A549 (cell line): ENCODE data around the gene NLRP1. TPM values are rescaled to one million over a fixed set of nuclear protein-coding genes. Genes with fewer than 3 reads are reported as not detected.

Experiments used
- ATAC-seq, 2 experiments: fragments of 200-7000 bp in 1 of 2; fragments of >200 bp in 1 of 2; cut with Nextera tagmentation in 1 of 2; cut with Tn5 transposase in 1 of 2; 3 replicates each; pipeline versions ENCODE4 v1.8.0 to v1.9.1; 2018 to 2020; ENCODE audit warnings: mild to moderate bottlenecking in 1 of 2, moderate library complexity in 1 of 2
- CTCF ChIA-PET: fragments of 300-600 bp; sonication (Branson Sonifier 250); formaldehyde crosslinking; extraction: SDS; loops from one replicate; lab custom pipeline; 2021; ENCODE audit warnings: antibody characterized with exemption, inconsistent platforms; lab: Yijun Ruan, JAX
- POLR2A ChIA-PET: fragments of 350-600 bp; formaldehyde crosslinking; extraction: SDS; loops from one replicate; lab custom pipeline; 2021; ENCODE audit warnings: antibody characterized with exemption, inconsistent platforms; lab: Yijun Ruan, JAX
- DNase-seq, 2 experiments: peaks; one replicate each; pipeline versions ENCODE4 v3.0.0 to v3.0.0-alpha.2; 2011 to 2016; ENCODE audit warnings: low read depth in 1 of 2, low spot score in 1 of 2
- FAIRE-seq: peaks from 2 replicates; lab custom pipeline; 2011; peaks lifted over from hg19 to GRCh38; lab: Jason Lieb, UNC
- H3K27ac ChIP-seq, 2 experiments: fragments of >200 bp; sonication (Bioruptor Twin); formaldehyde crosslinking; 3 replicates each; pipeline ENCODE4 v1.5.1; 2016 to 2017
- H3K4me1 ChIP-seq: fragments of >200 bp; sonication (Bioruptor Twin); formaldehyde crosslinking; 3 replicates; pipeline ENCODE4 v1.6.1; 2016
- H3K4me2 ChIP-seq: fragments of >200 bp; sonication (Bioruptor Twin); formaldehyde crosslinking; 3 replicates; pipeline ENCODE4 v1.6.1; 2016
- H3K4me3 ChIP-seq: fragments of >200 bp; sonication (Bioruptor Twin); formaldehyde crosslinking; 3 replicates; pipeline ENCODE4 v1.5.1; 2016
- H3K9me3 ChIP-seq: fragments of >200 bp; sonication (Bioruptor Twin); formaldehyde crosslinking; 3 replicates; pipeline ENCODE4 v1.6.1; 2016
- BCL3 ChIP-seq: fragments of >200 bp; sonication (Bioruptor Twin); formaldehyde crosslinking; IDR thresholded peaks from 3 replicates; pipeline ENCODE4 v1.6.1; 2016
- BHLHE40 ChIP-seq: IDR thresholded peaks from 2 replicates; pipeline ENCODE4 v1.6.1; 2012; ENCODE audit warnings: low read depth, low read length, inconsistent platforms
- CHD2 ChIP-seq: fragments of 150-350 bp; IDR thresholded peaks from 2 replicates; pipeline ENCODE4 v1.6.1; 2014; ENCODE audit warnings: low read length; ENCODE audit not compliant: partially characterized antibody
- CHD4 ChIP-seq: fragments of 200-600 bp; sonication (generic); IDR thresholded peaks from 2 replicates; pipeline ENCODE4 v1.6.1; 2016; ENCODE audit warnings: antibody characterized with exemption, mild to moderate bottlenecking, borderline replicate concordance
- EHF ChIP-seq: fragments of 250-450 bp; sonication (Bioruptor Pico); IDR thresholded peaks from 2 replicates; pipeline ENCODE4 v1.5.0; 2020; ENCODE audit warnings: mild to moderate bottlenecking
- EHMT2 ChIP-seq: fragments of 200-600 bp; sonication (generic); IDR thresholded peaks from 2 replicates; pipeline ENCODE4 v1.6.1; 2016; ENCODE audit warnings: antibody characterized with exemption, low read depth, mild to moderate bottlenecking, moderate library complexity
- ELK1 ChIP-seq: fragments of 150-350 bp; IDR thresholded peaks from 2 replicates; pipeline ENCODE4 v1.6.1; 2014; ENCODE audit warnings: low read depth, mild to moderate bottlenecking, low read length
- EP300 ChIP-seq, 2 experiments: fragments of >200 bp; sonication (Bioruptor Twin); formaldehyde crosslinking; IDR thresholded peaks; 2 replicates in 1 of 2; 3 replicates in 1 of 2; pipeline ENCODE4 v1.6.1; 2016 to 2017
- ESRRA ChIP-seq: fragments of 150-350 bp; IDR thresholded peaks from 2 replicates; pipeline ENCODE4 v1.6.1; 2014; ENCODE audit warnings: mild to moderate bottlenecking, low read length, borderline replicate concordance
- FOSB ChIP-seq: fragments of 250-450 bp; sonication (Bioruptor Pico); IDR thresholded peaks from 2 replicates; pipeline ENCODE4 v1.5.0; 2020; ENCODE audit warnings: mild to moderate bottlenecking, moderate library complexity
- HDAC2 ChIP-seq: fragments of 200-600 bp; sonication (generic); IDR thresholded peaks from 2 replicates; pipeline ENCODE4 v1.6.1; 2016
- HEYL ChIP-seq: fragments of 250-450 bp; sonication (Bioruptor Pico); IDR thresholded peaks from 2 replicates; pipeline ENCODE4 v1.8.0; 2021; ENCODE audit warnings: mild to moderate bottlenecking, moderate library complexity
- HOXA7 ChIP-seq: fragments of 250-450 bp; sonication (Bioruptor Pico); IDR thresholded peaks from 2 replicates; pipeline ENCODE4 v1.5.0; 2020; ENCODE audit warnings: mild to moderate bottlenecking, moderate library complexity
- HOXB5 ChIP-seq: fragments of 250-450 bp; sonication (Bioruptor Pico); IDR thresholded peaks from 2 replicates; pipeline ENCODE4 v1.5.0; 2020; ENCODE audit warnings: mild to moderate bottlenecking, moderate library complexity
- KDM1A ChIP-seq: fragments of 200-600 bp; sonication (generic); IDR thresholded peaks from 2 replicates; pipeline ENCODE4 v1.6.1; 2016; ENCODE audit warnings: low read depth, mild to moderate bottlenecking
- KDM5A ChIP-seq: fragments of 200-600 bp; sonication (generic); IDR thresholded peaks from 2 replicates; pipeline ENCODE4 v1.6.1; 2016; ENCODE audit warnings: antibody characterized with exemption, mild to moderate bottlenecking
- MAZ ChIP-seq: fragments of 150-350 bp; IDR thresholded peaks from 2 replicates; pipeline ENCODE4 v1.6.1; 2014; ENCODE audit warnings: antibody characterized with exemption, low read depth, low read length, borderline replicate concordance
- NFE2L2 ChIP-seq: fragments of 150-350 bp; conservative IDR thresholded peaks from 2 replicates; pipeline ENCODE4 v1.6.1; 2014; ENCODE audit warnings: low read length
- NR3C1 ChIP-seq: fragments of >200 bp; sonication (Bioruptor Twin); formaldehyde crosslinking; IDR thresholded peaks from 3 replicates; pipeline ENCODE4 v1.6.1; 2017
- POLR2A ChIP-seq: IDR thresholded peaks from 2 replicates; pipeline ENCODE4 v1.6.1; 2012; ENCODE audit warnings: mild to moderate bottlenecking, low read length
- POLR2AphosphoS2 ChIP-seq: conservative IDR thresholded peaks from 2 replicates; pipeline ENCODE4 v1.6.1; 2012; ENCODE audit warnings: low read length, improper control_type of control experiment, inconsistent platforms
- RARB ChIP-seq: fragments of 250-450 bp; sonication (Bioruptor Pico); IDR thresholded peaks from 2 replicates; pipeline ENCODE4 v1.8.0; 2021; ENCODE audit warnings: mild to moderate bottlenecking, moderate library complexity
- RCOR1 ChIP-seq: fragments of 150-350 bp; IDR thresholded peaks from 2 replicates; pipeline ENCODE4 v1.6.1; 2014; ENCODE audit warnings: antibody characterized with exemption, low read length, low read depth
- SREBF2 ChIP-seq: fragments of 450-650 bp; IDR thresholded peaks from 2 replicates; pipeline ENCODE4 v1.6.1; 2014; ENCODE audit warnings: mild to moderate bottlenecking, moderate library complexity
- TFCP2L1 ChIP-seq: fragments of 250-450 bp; sonication (Bioruptor Pico); IDR thresholded peaks from 2 replicates; pipeline ENCODE4 v1.5.0; 2021; ENCODE audit warnings: mild to moderate bottlenecking
- ZNF302 ChIP-seq: fragments of 250-450 bp; sonication (Bioruptor Pico); IDR thresholded peaks from 2 replicates; pipeline ENCODE4 v1.9.0; 2021; ENCODE audit warnings: inconsistent platforms, mild to moderate bottlenecking, moderate library complexity
- WGBS: methylation state at CpG from one replicate; pipeline ENCODE4 v1.1.6; 2017; ENCODE audit errors: missing lambda C conversion rate; 5-methylcytosine and 5-hydroxymethylcytosine counted together
- polyA plus RNA-seq, 4 experiments: library from polyadenylated mRNA; depleted of rRNA in 3 of 4; stranded (reverse); fragments of >200 nt; fragmentation: RNase III in 1 of 4; extraction: RNeasy Plus Mini Kit Qiagen cat#74134 plus additional on column Dnase treatment in 1 of 4; gene quantifications; 2 replicates in 3 of 4; 3 replicates in 1 of 4; pipeline ENCODE4 v1.2.3, GENCODE V29; 2011 to 2017
- TF ChIP-seq, protein P1 (sequence below): fragments of 250-450 bp; sonication (Bioruptor Pico); IDR thresholded peaks from 2 replicates; pipeline ENCODE4 v1.5.0; 2021; ENCODE audit warnings: mild to moderate bottlenecking, moderate library complexity, borderline replicate concordance
- TF ChIP-seq, protein P2 (sequence below): fragments of 450-650 bp; IDR thresholded peaks from 2 replicates; pipeline ENCODE4 v1.6.1; 2014; ENCODE audit warnings: antibody characterized with exemption

NLRP1 gene
- polyA plus RNA-seq, 2 of the 4 experiments (the other 2 are of a cell fraction), result 1.1 to 4.4 TPM

GRCh38 chr17:5535436-5535835, 48.9 kb downstream of the NLRP1 start:
- no peak overlapping the region for H3K4me3 ChIP-seq
- no peaks in the 10 kb centered on the region for H3K9me3 ChIP-seq
- ChIA-PET POLR2A (no interaction called here), CTCF (interaction anchor here (0.8 kb wide), 1 partner anchor 13 kb away, joined by 3 read pairs; no protein-coding TSS in a partner anchor)
- no peak overlapping the region for H3K27ac ChIP-seq
- no peak for ATAC-seq
- no peak for DNase-seq
- FAIRE-seq, result no peak
- TF ChIP-seq EP300 (IDR thresholded peaks at IDR 0.05) (no peak), NR3C1 (no peak), CHD4 (no peak), FOSB (CRISPR knock-in tag) (no peak), ESRRA (no peak), EHF (no peak), ZNF302 (CRISPR knock-in tag) (no peak), BCL3 (no peak), TFCP2L1 (CRISPR knock-in tag) (no peak), HOXA7 (CRISPR knock-in tag) (no peak), KDM5A (no peak), HDAC2 (no peak), SREBF2 (no peak), BHLHE40 (no peak), HOXB5 (CRISPR knock-in tag) (no peak), KDM1A (no peak), CHD2 (no peak), EHMT2 (no peak), NFE2L2 (no peak)
- TF ChIP-seq, protein P1, sequence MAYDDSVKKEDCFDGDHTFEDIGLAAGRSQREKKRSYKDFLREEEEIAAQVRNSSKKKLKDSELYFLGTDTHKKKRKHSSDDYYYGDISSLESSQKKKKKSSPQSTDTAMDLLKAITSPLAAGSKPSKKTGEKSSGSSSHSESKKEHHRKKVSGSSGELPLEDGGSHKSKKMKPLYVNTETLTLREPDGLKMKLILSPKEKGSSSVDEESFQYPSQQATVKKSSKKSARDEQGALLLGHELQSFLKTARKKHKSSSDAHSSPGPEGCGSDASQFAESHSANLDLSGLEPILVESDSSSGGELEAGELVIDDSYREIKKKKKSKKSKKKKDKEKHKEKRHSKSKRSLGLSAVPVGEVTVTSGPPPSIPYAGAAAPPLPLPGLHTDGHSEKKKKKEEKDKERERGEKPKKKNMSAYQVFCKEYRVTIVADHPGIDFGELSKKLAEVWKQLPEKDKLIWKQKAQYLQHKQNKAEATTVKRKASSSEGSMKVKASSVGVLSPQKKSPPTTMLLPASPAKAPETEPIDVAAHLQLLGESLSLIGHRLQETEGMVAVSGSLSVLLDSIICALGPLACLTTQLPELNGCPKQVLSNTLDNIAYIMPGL (CRISPR knock-in tag), result no peak
- H3K4me2 ChIP-seq, result no peak overlapping the region
- WGBS, result 73% methylated on average over 2 of the region's 2 CpGs
- no peaks in the 10 kb centered on the region for H3K4me1 ChIP-seq

DNA sequence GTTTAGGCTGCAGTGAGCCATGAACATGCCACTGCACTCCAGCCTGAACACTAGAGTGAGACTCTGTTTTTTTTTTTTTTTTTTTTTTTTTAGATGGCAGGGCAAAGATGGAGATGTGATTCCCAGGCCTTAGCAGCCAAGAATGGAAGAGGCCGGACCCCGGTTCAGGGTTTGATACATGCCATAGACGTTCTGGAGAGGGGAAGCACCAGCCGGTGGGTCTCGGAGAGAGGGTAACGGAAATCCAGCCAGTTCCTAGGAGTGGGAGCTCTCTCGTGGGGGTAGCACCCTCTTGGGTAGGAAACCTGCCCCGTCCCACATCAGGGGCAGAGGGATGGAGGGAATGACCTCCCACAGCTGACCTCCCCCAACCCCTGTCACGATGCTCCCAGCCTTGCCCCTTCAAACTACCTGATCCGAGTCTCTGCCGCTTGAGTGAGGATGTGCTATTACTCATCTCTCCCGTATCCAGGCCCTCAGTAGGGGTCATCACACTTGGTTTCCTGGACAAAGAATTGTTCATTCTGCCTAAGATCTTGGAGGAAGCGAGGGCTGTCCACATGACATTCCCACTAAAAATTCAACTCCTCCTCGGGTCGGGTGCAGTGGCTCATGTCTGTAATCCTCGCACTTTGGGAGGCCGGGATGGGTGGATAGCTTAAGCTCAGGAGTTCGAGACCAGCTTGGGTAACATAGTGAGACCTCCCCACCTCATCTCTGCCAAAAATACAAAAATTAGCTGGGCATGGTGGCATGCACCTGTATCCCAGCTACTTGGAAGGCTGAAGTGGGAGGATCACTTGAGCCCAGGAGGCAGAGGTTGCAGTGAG, 50.6 kb downstream of the NLRP1 start:
- Histone ChIP-seq H3K4me2 (no peak overlapping the region), H3K27ac (no peak overlapping the region), H3K4me3 (no peak overlapping the region), H3K4me1 (no peaks in the 10 kb centered on the region), H3K9me3 (no peaks in the 10 kb centered on the region)
- FAIRE-seq (no peak), DNase-seq (no peak), ATAC-seq (no peak; a peak in 1 of 6 replicates)
- ChIA-PET CTCF (interaction anchor here (0.7 to 1.3 kb wide), 5 partner anchors 9 to 110 kb away, joined by 3 read pairs; no protein-coding TSS in a partner anchor), POLR2A (no interaction called here)
- no peak for TF ChIP-seq CHD2
- no peak for TF ChIP-seq RCOR1
- TF ChIP-seq HEYL (CRISPR knock-in tag), result no peak
- TF ChIP-seq ELK1, result no peak
- no peak for TF ChIP-seq ESRRA
- TF ChIP-seq, protein P2, sequence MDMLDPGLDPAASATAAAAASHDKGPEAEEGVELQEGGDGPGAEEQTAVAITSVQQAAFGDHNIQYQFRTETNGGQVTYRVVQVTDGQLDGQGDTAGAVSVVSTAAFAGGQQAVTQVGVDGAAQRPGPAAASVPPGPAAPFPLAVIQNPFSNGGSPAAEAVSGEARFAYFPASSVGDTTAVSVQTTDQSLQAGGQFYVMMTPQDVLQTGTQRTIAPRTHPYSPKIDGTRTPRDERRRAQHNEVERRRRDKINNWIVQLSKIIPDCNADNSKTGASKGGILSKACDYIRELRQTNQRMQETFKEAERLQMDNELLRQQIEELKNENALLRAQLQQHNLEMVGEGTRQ, result no peak
- TF ChIP-seq POLR2A, result no peak
- TF ChIP-seq KDM1A, result no peak
- no peak for TF ChIP-seq HOXA7 (CRISPR knock-in tag)
- no peak for TF ChIP-seq ZNF302 (CRISPR knock-in tag)
- TF ChIP-seq MAZ, result no peak
- TF ChIP-seq HDAC2, result no peak
- no peak for TF ChIP-seq POLR2AphosphoS2
- TF ChIP-seq BHLHE40, result no peak
- TF ChIP-seq RARB (CRISPR knock-in tag), result no peak
- 59% methylated on average over 18 of the region's 18 CpGs for WGBS
